HG02798 (cell line): ENCODE data around the gene NUDT22.

Experiments used
- ATAC-seq: cut with Tn5 transposase; IDR thresholded peaks from one replicate; pipeline ENCODE4 v1.9.1; 2021; ENCODE audit warnings: mild to moderate bottlenecking; ENCODE audit not compliant: unreplicated experiment, poor library complexity

Gene NUDT22

DNA sequence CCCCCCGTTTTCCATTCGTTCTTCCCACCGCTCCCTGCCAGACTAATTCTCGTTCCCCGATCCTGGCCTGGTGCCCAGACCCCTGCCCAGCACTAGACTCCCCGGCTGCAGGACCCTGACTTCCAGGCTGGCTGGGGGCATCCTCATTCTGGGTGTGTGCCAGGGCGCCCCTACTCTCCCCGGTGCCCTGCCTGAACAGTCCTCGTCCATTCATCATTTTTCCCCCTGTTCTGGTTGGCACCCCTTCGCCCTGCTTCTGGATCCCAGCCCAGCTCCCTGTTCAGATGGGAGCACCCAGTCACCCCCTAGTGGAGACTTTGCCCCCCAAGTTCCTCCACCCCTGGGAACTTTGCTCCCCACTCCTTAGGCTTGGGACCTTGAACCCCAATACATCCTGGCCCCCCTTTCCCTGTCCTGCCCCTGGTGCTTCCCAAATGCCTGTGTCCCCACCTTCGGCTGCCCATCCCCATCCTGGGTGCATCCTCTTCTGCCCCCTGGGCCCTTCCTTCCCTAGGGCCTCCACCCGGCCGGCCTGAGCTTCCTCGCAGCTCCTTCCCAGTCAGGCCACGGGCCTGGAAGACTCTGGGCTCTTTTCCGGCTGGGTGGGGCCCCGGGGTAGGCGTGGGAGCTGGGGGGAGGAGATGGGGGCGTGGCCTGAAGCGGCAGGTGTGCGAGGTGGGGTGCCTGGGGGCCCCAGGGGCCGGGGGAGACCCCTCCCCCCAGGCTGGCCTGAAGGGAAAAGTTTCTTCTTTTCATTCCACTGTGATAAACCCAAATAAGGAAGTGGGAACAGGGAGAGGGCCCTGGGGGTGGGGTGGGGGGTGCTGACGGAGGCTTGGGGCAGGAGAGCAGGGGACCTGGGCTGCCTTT, 26.2 kb downstream of the NUDT22 start:
- no peak for ATAC-seq

DNA sequence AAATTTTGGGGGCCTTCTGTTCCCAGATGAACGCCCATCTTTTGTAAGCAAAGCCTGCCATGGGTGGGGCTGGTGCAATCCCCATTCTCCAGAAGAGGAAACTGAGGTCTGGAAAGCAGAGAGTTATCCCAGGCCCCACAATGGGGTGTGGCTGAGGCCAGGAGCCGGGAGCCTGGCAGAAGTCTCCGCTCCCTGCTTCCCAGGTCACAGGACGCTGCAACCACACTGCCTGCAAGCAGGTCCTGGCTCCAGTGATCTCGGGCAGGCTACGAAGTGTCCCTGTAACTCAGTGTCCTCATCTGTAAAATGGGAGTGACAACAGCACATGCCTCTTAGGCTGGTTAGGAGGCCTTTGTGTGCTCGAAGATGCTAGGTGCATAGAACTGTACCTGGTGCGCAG, 27.0 kb downstream of the NUDT22 start:
- no peak for ATAC-seq

DNA sequence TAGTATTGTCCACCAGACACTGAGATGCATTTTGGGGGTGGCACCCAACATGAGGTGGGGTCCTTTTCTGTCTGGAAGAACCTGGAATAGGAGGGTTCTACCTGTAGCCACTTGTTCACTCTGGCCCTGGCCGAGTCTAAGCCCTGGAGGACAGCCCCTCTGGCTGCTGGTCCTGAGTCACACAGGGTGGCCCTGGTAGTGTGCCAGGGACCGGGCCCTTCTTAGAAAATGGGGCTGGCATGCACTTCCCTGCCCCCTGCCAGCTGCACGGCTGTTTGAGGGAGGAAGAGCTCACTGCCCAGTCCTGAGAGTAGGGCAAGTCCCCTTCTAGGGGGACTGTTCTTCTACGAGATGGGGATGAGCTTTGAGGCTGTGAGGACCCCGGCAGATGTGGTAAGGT, 27.4 kb downstream of the NUDT22 start:
- ATAC-seq, result no peak

DNA sequence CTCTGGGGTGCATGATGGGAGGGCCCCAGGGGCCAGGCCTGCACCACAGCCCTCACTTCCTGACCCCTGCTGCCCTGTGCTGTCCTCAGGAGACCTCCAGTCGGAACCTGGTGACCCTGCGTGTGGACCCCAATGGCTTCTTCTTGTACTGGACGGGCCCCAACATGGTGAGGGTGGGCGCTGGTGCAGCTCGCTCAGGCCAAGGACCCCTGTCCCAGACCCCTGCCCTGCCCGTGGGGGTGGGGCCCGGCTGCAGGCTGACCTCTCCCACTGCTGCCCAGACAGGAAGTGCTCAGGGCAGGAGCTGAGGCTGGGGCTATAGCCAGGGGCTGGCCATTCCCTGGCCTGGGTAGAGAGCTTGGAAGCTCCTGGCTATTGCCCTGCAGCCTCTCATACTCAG, 28.3 kb downstream of the NUDT22 start:
- ATAC-seq, result no peak

DNA sequence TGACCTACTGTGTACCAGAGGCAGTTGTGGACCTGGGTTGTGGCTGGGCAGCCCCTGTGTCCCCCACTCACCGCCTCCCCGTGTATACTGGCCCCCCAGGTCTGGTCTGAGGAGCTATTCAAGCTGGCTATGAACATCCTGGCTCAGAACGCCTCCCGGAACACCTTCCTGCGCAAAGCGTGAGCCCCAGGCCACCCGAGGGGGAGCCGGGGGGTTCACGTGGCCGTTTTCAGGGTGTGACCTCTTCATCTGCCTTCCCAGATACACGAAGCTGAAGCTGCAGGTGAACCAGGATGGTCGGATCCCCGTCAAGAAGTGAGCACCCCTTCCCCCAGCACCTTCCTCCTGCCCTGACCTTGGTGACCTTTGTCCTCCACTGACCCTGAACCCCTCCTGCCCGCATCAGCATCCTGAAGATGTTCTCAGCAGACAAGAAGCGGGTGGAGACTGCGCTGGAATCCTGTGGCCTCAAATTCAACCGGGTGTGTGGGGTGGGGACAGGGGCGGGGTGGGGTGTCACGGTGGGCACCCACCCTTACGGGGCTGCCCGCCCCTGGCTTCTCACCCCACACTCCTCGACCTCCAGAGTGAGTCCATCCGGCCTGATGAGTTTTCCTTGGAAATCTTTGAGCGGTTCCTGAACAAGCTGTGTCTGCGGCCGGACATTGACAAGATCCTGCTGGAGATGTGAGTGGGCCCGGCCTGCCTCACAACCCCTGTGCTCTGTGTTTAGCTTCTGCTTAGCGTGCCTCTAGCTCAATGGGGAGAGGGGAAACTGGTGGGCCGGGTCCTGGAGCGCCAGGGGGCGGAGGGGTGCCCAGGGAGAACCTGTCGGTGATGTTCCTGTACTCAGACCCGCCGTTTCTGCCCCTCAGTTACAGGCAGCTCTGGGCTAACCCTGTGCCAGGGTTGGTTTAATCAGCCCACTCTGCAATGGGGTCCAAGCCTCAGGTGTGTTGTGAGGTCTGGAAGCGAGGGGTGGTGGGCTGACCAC, 29.4 kb downstream of the NUDT22 start:
- no peak for ATAC-seq

DNA sequence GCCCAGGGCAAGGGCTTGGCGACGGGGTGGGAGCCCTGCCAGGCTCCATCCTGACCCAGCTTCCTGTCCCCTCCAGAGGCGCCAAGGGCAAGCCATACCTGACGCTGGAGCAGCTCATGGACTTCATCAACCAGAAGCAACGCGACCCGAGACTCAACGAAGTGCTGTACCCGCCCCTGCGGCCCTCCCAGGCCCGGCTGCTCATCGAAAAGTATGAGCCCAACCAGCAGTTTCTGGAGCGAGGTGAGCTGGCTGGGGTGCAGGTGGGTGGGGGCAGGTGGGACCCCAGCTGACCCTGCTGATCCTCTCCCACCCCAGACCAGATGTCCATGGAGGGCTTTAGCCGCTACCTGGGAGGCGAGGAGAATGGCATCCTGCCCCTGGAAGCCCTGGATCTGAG, 30.2 kb downstream of the NUDT22 start:
- no peak for ATAC-seq

DNA sequence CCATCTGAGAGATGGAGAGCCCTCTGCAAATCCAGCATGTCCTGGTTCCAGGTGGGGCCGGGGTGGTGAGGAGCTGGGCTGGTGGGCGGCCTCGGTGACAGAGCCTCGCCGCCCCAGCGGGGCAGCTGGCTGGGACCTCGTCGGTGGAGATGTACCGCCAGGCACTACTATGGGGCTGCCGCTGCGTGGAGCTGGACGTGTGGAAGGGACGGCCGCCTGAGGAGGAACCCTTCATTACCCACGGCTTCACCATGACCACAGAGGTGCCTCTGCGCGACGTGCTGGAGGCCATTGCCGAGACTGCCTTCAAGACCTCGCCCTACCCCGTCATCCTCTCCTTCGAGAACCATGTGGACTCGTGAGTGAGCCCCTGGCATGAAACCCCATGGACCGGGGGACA, 32.3 kb downstream of the NUDT22 start:
- no peak for ATAC-seq

DNA sequence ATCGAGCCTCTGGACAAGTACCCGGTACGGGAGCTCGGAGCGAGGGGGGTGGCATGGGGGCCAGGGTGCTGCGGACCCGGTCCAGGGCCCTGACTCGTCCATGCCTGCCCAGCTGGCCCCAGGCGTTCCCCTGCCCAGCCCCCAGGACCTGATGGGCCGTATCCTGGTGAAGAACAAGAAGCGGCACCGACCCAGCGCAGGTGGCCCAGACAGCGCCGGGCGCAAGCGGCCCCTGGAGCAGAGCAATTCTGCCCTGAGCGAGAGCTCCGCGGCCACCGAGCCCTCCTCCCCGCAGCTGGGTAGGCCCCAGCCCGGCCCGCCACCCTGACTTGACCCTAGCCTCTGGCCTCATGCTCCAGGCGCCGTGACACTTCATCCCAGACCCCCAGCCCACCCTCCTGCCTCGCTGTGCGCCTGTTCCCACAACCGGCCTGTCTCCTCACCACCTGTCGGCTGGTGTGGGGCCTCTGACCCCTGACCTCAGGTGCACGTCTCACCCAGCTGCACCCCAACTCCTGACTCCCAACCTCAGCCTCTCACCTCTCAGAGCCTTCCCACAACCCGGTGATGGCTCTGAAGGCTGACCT, 33.0 kb downstream of the NUDT22 start:
- ATAC-seq, result no peak

DNA sequence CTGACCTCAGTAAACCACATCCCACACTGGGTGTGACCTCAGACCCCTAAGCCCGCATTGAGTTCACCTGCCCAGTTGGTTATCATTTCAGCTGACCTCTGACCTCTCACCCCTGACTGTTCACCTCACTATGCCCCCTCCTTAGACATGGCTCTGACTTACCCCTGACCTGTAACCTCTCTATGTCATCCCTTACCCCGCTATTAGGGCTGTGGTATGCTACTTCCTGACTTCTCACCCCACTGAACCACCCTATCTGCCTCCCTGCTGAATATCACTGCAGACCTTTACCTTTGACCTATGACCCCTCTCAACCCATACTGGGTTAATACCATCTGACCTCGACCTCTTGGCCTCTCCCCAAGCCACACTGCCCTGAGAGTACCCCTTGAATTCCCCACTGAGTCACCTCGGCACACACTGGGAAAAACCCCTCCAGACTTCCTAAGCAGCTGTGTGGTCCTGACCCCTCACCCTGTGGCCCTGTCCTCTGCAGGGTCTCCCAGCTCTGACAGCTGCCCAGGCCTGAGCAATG, 33.5 kb downstream of the NUDT22 start:
- ATAC-seq, result no peak

DNA sequence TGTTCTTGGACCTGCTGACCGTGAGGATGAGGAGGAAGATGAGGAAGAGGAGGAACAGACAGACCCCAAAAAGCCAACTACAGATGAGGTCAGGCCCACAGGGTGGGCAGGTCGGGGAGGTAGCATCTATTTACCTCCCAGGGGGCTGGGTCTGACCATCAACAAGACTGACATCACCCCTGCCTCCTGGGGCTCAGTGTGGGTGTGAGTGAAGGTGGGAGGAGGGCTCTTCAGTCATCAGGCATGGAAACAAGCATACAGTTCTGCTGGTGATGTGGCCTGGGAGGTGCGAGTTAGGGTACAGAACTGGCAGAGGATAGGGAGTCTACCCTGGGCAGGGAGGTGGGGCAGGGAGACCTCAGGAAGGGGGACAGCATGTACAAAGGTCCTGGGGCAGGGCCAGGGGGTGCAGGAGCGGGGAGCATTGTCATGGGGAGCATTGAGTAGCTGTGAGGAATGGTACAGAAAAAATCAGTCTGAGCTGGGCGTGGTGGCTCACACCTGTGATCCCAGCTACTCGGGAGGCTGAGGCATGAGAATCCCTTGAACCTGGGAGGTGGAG, 34.2 kb downstream of the NUDT22 start:
- no peak for ATAC-seq

DNA sequence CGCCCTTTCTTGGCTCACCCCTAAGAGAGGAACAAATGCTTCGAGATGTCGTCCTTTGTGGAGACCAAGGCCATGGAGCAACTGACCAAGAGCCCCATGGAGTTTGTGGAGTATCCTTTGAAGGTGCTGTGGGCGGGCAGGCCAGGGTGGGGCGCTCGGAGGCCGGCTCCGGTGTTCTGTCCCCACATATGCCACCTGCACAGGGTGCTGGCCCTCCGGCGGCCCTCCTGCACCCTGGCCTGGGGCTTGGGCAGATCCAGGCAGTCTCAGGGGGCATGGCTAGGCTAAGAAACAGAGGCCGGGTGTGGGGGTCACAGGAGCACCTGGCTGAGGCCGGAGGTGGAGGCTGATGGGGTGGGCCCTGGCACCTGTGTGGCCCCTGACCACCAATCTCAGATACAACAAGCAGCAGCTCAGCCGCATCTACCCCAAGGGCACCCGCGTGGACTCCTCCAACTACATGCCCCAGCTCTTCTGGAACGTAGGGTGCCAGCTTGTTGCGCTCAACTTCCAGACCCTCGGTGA, 35.5 kb downstream of the NUDT22 start:
- ATAC-seq, result no peak

DNA sequence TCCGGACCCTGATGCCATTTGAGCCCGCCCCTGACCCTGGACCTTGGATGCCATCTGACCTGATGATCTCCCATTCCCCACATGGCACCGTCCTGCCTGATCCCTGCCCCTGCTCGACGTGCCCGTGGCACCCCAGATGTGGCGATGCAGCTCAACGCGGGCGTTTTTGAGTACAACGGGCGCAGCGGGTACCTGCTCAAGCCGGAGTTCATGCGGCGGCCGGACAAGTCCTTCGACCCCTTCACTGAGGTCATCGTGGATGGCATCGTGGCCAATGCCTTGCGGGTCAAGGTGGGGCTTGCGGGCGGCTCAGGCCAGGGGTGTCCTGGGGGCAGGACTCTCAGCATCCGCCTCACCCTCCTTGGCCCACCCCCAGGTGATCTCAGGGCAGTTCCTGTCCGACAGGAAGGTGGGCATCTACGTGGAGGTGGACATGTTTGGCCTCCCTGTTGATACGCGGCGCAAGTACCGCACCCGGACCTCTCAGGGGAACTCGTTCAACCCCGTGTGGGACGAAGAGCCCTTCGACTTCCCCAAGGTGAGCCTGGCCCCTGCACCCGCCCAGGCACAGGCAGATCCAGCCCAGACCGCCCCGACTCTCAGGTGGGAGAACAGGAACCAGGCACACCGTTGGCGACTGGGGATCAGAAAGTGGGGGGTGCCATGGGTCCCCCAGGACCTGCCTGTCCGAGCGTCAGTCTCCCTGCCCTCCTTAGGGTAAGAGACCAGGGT, 36.4 kb downstream of the NUDT22 start:
- no peak for ATAC-seq

DNA sequence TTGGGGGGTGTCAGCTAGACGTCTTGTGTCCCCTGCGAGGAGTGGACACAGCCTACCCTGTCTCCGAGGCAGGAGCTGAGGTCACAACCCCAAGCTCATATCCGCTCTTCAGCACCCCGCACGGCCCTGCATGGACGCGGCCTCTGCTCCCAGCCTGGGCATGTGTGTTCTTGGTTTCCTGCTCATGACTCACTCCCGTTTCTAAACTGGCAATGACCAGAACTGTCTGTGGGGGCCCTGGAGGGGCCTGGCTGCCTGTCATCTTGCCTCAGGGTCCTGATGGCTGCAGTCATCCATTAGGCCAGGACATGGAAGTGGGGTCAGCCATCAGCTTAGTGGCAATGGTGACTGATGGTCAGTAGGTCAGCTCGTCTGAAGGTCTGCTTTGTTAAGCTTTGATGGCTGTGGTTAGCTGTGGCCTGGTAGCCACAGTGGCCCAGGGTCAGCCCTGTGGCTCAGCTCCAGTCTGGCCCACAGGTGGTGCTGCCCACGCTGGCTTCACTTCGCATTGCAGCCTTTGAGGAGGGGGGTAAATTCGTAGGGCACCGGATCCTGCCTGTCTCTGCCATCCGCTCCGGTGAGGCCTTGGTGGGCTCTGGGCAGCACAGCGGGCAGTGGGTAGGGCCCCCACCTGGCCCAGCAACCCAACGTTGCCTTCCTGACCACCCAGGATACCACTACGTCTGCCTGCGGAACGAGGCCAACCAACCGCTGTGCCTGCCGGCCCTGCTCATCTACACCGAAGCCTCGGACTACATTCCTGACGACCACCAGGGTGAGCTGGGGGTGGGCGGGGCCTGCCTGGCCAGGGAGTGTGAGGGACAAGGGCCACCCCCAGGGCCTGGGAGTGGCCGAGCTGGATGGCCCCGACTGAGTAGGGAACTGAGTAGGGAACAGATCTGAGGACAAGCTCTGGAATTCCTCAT, 37.2 kb downstream of the NUDT22 start:
- ATAC-seq, result no peak

DNA sequence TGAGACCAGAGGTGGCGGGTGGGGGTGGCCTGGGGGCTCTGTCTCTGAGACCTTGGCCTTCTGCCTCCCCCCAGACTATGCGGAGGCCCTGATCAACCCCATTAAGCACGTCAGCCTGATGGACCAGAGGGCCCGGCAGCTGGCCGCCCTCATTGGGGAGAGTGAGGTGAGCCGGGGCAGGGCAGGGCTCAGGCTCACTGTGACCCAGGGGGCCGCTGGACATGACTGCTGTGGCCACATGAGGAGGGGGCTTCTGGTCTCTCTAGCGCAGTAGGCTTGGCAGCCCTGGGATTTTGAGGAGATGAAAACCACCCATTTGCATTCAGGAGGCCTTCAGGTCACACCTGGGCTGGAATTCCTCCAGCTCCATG, 37.9 kb downstream of the NUDT22 start:
- ATAC-seq, result no peak

DNA sequence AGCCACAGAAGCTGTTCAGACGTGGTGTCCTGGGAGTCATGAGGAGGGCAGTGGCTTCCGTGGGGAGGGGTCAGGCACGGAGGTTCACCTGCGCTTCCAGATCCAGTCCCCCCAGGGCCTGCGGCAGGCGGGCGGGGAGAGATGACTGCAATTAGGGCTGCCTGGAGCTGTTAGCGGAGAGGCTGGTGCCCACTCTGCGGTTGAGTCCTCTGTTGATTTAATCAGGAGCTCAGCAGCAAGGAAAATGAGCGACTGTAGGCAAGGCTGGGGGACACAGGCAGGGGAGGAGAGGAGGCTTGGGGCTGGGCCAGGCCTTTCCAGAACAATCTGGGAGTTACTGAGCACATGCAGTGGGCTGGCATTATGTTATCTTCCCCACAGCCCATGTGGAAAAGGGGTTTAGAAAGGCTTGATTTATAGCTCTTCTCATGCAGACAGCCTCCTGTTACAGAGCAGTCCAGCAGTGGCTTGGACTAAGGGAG, 38.3 kb downstream of the NUDT22 start:
- ATAC-seq, result no peak

DNA sequence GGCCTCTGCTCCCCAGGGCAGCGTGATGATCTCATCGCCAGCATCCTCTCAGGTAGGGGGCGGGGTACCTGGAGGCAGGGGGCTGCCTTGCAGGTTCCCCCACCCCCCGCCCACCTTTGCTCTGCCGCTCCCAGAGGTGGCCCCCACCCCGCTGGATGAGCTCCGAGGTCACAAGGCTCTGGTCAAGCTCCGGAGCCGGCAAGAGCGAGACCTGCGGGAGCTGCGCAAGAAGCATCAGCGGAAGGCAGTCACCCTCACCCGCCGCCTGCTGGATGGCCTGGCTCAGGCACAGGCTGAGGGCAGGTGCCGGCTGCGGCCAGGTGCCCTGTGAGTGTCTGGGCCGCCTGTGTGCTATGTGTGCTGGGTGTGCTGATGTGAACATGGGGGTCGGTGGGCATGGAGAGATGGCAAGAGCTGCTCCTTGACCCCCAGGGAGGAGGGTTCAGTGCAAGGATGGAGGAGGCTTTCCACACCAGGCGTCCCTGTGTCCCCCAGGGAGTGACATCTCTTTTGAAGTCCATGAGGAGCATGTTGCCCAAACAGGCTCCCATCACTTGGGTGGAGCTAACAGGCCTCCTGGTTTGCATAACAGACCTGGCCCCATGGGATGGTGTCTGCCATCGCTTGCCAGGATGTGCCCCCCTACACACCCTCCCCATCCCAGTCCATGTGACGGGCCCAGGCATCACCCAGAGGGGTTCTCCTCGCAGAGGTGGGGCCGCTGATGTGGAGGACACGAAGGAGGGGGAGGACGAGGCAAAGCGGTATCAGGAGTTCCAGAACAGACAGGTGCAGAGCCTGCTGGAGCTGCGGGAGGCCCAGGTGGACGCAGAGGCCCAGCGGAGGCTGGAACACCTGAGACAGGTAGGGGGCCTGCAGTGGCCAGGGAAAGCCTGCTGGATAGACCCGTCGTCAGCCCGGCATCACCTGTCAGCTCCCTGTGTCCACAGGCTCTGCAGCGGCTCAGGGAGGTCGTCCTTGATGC, 39.4 kb downstream of the NUDT22 start:
- ATAC-seq, result no peak

DNA sequence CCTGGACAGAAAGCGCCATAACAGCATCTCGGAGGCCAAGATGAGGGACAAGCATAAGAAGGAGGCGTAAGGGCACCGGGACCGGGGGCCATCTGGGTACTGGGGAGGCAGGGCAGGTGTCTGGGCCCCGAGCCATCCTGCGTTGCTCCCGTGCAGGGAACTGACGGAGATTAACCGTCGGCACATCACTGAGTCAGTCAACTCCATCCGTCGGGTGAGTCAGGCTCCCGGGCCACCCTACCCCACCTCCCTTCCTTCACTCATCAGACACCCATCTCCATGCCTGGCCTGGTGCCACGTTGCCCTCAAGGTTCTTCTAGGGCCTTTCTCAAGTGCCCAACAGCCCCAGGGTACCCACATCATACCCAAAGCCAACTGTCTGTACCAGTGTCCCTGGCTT, 40.3 kb downstream of the NUDT22 start:
- no peak for ATAC-seq
